HG03354 (cell line): ENCODE results near the gene GALNT10.

ENCODE experiments used
- ATAC-seq: cut with Tn5 transposase; IDR thresholded peaks from one replicate; pipeline ENCODE4 v1.9.1; 2021; ENCODE audit warnings: mild to moderate bottlenecking; ENCODE audit not compliant: unreplicated experiment, poor library complexity, severe bottlenecking

The GALNT10 gene

GRCh38 chr5:154312000-154312399, 121.5 kb downstream of the GALNT10 start:
- ATAC-seq: no peak

GRCh38 chr5:154312576-154312975, 122.0 kb downstream of the GALNT10 start:
- no peak for ATAC-seq

GRCh38 chr5:154313360-154314017, 123.0 kb downstream of the GALNT10 start:
- no peak for ATAC-seq

- ATAC-seq: no peak
Observed at GRCh38 chr5:154315196-154315595, 124.7 kb downstream of the GALNT10 start.

- no peak for ATAC-seq
Observed at GRCh38 chr5:154315756-154316155, 125.2 kb downstream of the GALNT10 start.

GRCh38 chr5:154316223-154316935, 125.8 kb downstream of the GALNT10 start:
- ATAC-seq: no peak

GRCh38 chr5:154317916-154318315, 127.4 kb downstream of the GALNT10 start:
- ATAC-seq: no peak

- ATAC-seq: no peak
Observed at GRCh38 chr5:154318691-154319090, 128.2 kb downstream of the GALNT10 start.

GRCh38 chr5:154319736-154320135, 129.2 kb downstream of the GALNT10 start:
- ATAC-seq: no peak

GRCh38 chr5:154320224-154321089, 129.9 kb downstream of the GALNT10 start:
- ATAC-seq: no peak

GRCh38 chr5:154321546-154321945, 131.0 kb downstream of the GALNT10 start:
- no peak for ATAC-seq

GRCh38 chr5:154324033-154324432, 133.5 kb downstream of the GALNT10 start:
- no peak for ATAC-seq

GRCh38 chr5:154325566-154325965, 135.0 kb downstream of the GALNT10 start:
- ATAC-seq: no peak

GRCh38 chr5:154329062-154329461, 138.5 kb downstream of the GALNT10 start:
- no peak for ATAC-seq

GRCh38 chr5:154329519-154330040, 139.0 kb downstream of the GALNT10 start:
- no peak for ATAC-seq

GRCh38 chr5:154330097-154330667, 139.6 kb downstream of the GALNT10 start:
- no peak for ATAC-seq

GRCh38 chr5:154331232-154331631, 140.7 kb downstream of the GALNT10 start:
- no peak for ATAC-seq

GRCh38 chr5:154331924-154332323, 141.4 kb downstream of the GALNT10 start:
- ATAC-seq: no peak

GRCh38 chr5:154332451-154332850, 141.9 kb downstream of the GALNT10 start:
- ATAC-seq: no peak

GRCh38 chr5:154333016-154333415, 142.5 kb downstream of the GALNT10 start:
- no peak for ATAC-seq
